Mesenteric fat pad (tissue), 1 donor: Measurements from ENCODE around the gene RASGRF1. TPM values are rescaled to one million over a fixed set of nuclear protein-coding genes. Genes with fewer than 3 reads are reported as not detected.

Experiments
- DNase-seq: peaks from one replicate; pipeline ENCODE4 v3.0.0-alpha.2; 2020; ENCODE audit warnings: low spot score
- total RNA-seq: library from RNA; stranded (reverse); fragmentation: NEBNext Ultra II Directional; extraction: Animal tissue kit (Norgen Biotek cat#: 25700); gene quantifications from one replicate; pipeline ENCODE4 v1.2.1, GENCODE V29; 2021
- donor health status: DM: yes; HTN: yes; CAD: no.

RASGRF1 gene
- total RNA-seq, 1 donor from 2014 or later: not detected

- DNase-seq: peak; percentile 76
Observed at GRCh38 chr15:79094611-79095021, 4.0 kb upstream of the RASGRF1 start.

- peak; percentile 60 for DNase-seq
Observed at GRCh38 chr15:79093352-79093935, 2.9 kb upstream of the RASGRF1 start.

GRCh38 chr15:79092382-79092781, 1.8 kb upstream of the RASGRF1 start:
- peak; percentile 55 for DNase-seq

GRCh38 chr15:79091204-79091867, 756 bp upstream of the RASGRF1 start:
- peak; percentile 71 for DNase-seq

- DNase-seq: peak; percentile 62
Observed at GRCh38 chr15:79089890-79090486, 592 bp downstream of the RASGRF1 start.

GRCh38 chr15:79089331-79089889, 1.2 kb downstream of the RASGRF1 start:
- peak; percentile 62 for DNase-seq

GRCh38 chr15:79088426-79089205, 2.0 kb downstream of the RASGRF1 start:
- no peak for DNase-seq

- DNase-seq: peak; percentile 68
Observed at GRCh38 chr15:79086814-79087213, 3.8 kb downstream of the RASGRF1 start.

GRCh38 chr15:79084308-79084968, 6.1 kb downstream of the RASGRF1 start:
- DNase-seq: no peak

- DNase-seq: peak; percentile 73
Observed at GRCh38 chr15:79083154-79083553, 7.4 kb downstream of the RASGRF1 start.

GRCh38 chr15:79082363-79083070, 8.1 kb downstream of the RASGRF1 start:
- no peak for DNase-seq

GRCh38 chr15:79078763-79079410, 11.7 kb downstream of the RASGRF1 start:
- no peak for DNase-seq

- no peak for DNase-seq
Observed at GRCh38 chr15:79078003-79078402, 12.6 kb downstream of the RASGRF1 start.

GRCh38 chr15:79076661-79077060, 13.9 kb downstream of the RASGRF1 start:
- DNase-seq: no peak

- DNase-seq: no peak
Observed at GRCh38 chr15:79075256-79075655, 15.3 kb downstream of the RASGRF1 start.

GRCh38 chr15:79073336-79073735, 17.2 kb downstream of the RASGRF1 start:
- no peak for DNase-seq

- no peak for DNase-seq
Observed at GRCh38 chr15:79071901-79072300, 18.7 kb downstream of the RASGRF1 start.

GRCh38 chr15:79068790-79069189, 21.8 kb downstream of the RASGRF1 start:
- DNase-seq: no peak

GRCh38 chr15:79067969-79068368, 22.6 kb downstream of the RASGRF1 start:
- no peak for DNase-seq
